WTC11 (cell line): ENCODE results near the gene HP1BP3. TPM values are rescaled to one million over a fixed set of nuclear protein-coding genes. Genes with fewer than 3 reads are reported as not detected.

ENCODE experiments used
- ATAC-seq: fragments of 200-7000 bp; cut with Tn5 transposase; 2 replicates; pipeline ENCODE4 v1.10.0; 2021; ENCODE audit warnings: mild to moderate bottlenecking, moderate library complexity
- CTCF ChIA-PET: fragments of 300-600 bp; sonication (Branson Sonifier 250); formaldehyde crosslinking; loops from one replicate; lab custom pipeline; 2021; ENCODE audit warnings: antibody characterized with exemption; lab: Charles Lee
- POLR2A ChIA-PET: fragments of 350-600 bp; sonication (Branson Sonifier 250); formaldehyde crosslinking; loops from one replicate; lab custom pipeline; 2021; ENCODE audit warnings: antibody characterized with exemption; lab: Charles Lee
- DNase-seq: peaks from one replicate; pipeline ENCODE4 v3.0.0; 2021; ENCODE audit warnings: low spot score
- H3K27ac Mint-ChIP-seq: 2 replicates; pipeline ENCODE4 v1.8.0; 2021; ENCODE audit warnings: mixed read lengths
- H3K27me3 Mint-ChIP-seq: 2 replicates; pipeline ENCODE4 v1.8.0; 2021; ENCODE audit warnings: low read depth, mild to moderate bottlenecking, moderate library complexity, mixed read lengths
- H3K36me3 Mint-ChIP-seq: 2 replicates; pipeline ENCODE4 v1.8.0; 2021; ENCODE audit warnings: mixed read lengths
- H3K4me1 Mint-ChIP-seq: 2 replicates; pipeline ENCODE4 v1.8.0; 2022; ENCODE audit warnings: mixed read lengths
- H3K4me3 Mint-ChIP-seq: 2 replicates; pipeline ENCODE4 v1.8.0; 2021; ENCODE audit warnings: mild to moderate bottlenecking, moderate library complexity, mixed read lengths
- H3K9me3 Mint-ChIP-seq: 2 replicates; pipeline ENCODE4 v1.8.0; 2021; ENCODE audit warnings: mixed read lengths
- AFF4 ChIP-seq: sonication (generic); formaldehyde crosslinking; IDR thresholded peaks from 2 replicates; pipeline ENCODE4 v1.8.1; 2023; ENCODE audit warnings: mild to moderate bottlenecking, missing genetic modification reagents, borderline replicate concordance
- ATF2 ChIP-seq: sonication (generic); formaldehyde crosslinking; IDR thresholded peaks from 2 replicates; pipeline ENCODE4 v1.8.1; 2022; ENCODE audit warnings: low read depth, missing genetic modification reagents, borderline replicate concordance
- ATF6 ChIP-seq: sonication (generic); formaldehyde crosslinking; IDR thresholded peaks from 2 replicates; pipeline ENCODE4 v1.8.1; 2023; ENCODE audit warnings: mild to moderate bottlenecking, missing genetic modification reagents
- CTCF ChIP-seq: fragments of 200-600 bp; IDR thresholded peaks from 2 replicates; pipeline ENCODE4 v1.8.0; 2022; ENCODE audit warnings: antibody characterized with exemption
- E2F1 ChIP-seq: sonication (generic); formaldehyde crosslinking; IDR thresholded peaks from 2 replicates; pipeline ENCODE4 v1.8.0; 2022; ENCODE audit warnings: mild to moderate bottlenecking, missing genetic modification reagents
- GRHL2 ChIP-seq: fragments of 250-450 bp; sonication (Bioruptor Pico); IDR thresholded peaks from 2 replicates; pipeline ENCODE4 v1.8.0; 2022; ENCODE audit warnings: mild to moderate bottlenecking, moderate library complexity; ENCODE audit not compliant: insufficient replicate concordance, severe bottlenecking
- HMGXB4 ChIP-seq: sonication (generic); formaldehyde crosslinking; IDR thresholded peaks from 2 replicates; pipeline ENCODE4 v1.8.1; 2023; ENCODE audit warnings: mild to moderate bottlenecking, moderate library complexity, missing genetic modification reagents
- JUN ChIP-seq: sonication (generic); formaldehyde crosslinking; IDR thresholded peaks from 2 replicates; pipeline ENCODE4 v1.8.0; 2023; ENCODE audit warnings: mild to moderate bottlenecking, missing genetic modification reagents
- MLX ChIP-seq: sonication (generic); formaldehyde crosslinking; IDR thresholded peaks from 2 replicates; pipeline ENCODE4 v1.8.1; 2023; ENCODE audit warnings: mild to moderate bottlenecking, missing genetic modification reagents, moderate library complexity
- NFATC4 ChIP-seq: fragments of 250-450 bp; sonication (Bioruptor Pico); IDR thresholded peaks from 2 replicates; pipeline ENCODE4 v1.9.0; 2021; ENCODE audit warnings: mild to moderate bottlenecking
- NR1H2 ChIP-seq: sonication (generic); formaldehyde crosslinking; IDR thresholded peaks from 2 replicates; pipeline ENCODE4 v1.9.0; 2021; ENCODE audit warnings: mild to moderate bottlenecking, moderate library complexity, missing genetic modification reagents
- ZBTB43 ChIP-seq: sonication (generic); formaldehyde crosslinking; IDR thresholded peaks from 2 replicates; pipeline ENCODE4 v1.8.1; 2023; ENCODE audit warnings: mild to moderate bottlenecking, missing genetic modification reagents
- ZNF219 ChIP-seq: sonication (generic); formaldehyde crosslinking; IDR thresholded peaks from 2 replicates; pipeline ENCODE4 v1.8.0; 2023; ENCODE audit warnings: missing genetic modification reagents, mild to moderate bottlenecking, borderline replicate concordance
- ZNF425 ChIP-seq: fragments of 250-450 bp; sonication (Bioruptor Pico); conservative IDR thresholded peaks from 2 replicates; pipeline ENCODE4 v1.9.0; 2021; ENCODE audit warnings: mild to moderate bottlenecking
- ZSCAN18 ChIP-seq: fragments of 250-450 bp; sonication (Bioruptor Pico); IDR thresholded peaks from 2 replicates; pipeline ENCODE4 v2.1.2; 2022; ENCODE audit warnings: mild to moderate bottlenecking, moderate library complexity
- total RNA-seq: library from RNA; stranded (reverse); gene quantifications from 3 replicates; pipeline ENCODE4 v1.2.3, GENCODE V29; 2021

Gene HP1BP3
- total RNA-seq, 1 experiment from 2014 or later, result 121 TPM

GRCh38 chr1:20700636-20701215, 86.4 kb downstream of the HP1BP3 start:
- H3K27ac Mint-ChIP-seq, result peak overlapping the region; percentile 70; the same call in 1 of the 2 replicates
- no peaks in the 10 kb centered on the region for H3K9me3 Mint-ChIP-seq
- H3K27me3 Mint-ChIP-seq, result no peaks in the 10 kb centered on the region; the same call in 1 of the 2 replicates
- H3K4me1 Mint-ChIP-seq, result peaks cover 11% of the 10 kb centered on the region
- ChIA-PET CTCF (interaction anchor here (2.5 kb wide), 1 partner anchor 27 kb away, joined by 11 read pairs; no protein-coding TSS in a partner anchor), POLR2A (no interaction called here)
- no peak for ATAC-seq
- no peak overlapping the region for H3K4me3 Mint-ChIP-seq
- H3K36me3 Mint-ChIP-seq, result no peaks in the 10 kb centered on the region
- DNase-seq, result no peak
- TF ChIP-seq ZSCAN18 (no peak), CTCF (no peak), HMGXB4 (CRISPR knock-in tag) (no peak), AFF4 (CRISPR knock-in tag) (no peak), E2F1 (no peak), GRHL2 (CRISPR knock-in tag) (no peak), NFATC4 (CRISPR knock-in tag) (no peak), NR1H2 (CRISPR knock-in tag) (no peak), JUN (CRISPR knock-in tag) (no peak), ZNF425 (CRISPR knock-in tag) (no peak), ZNF219 (no peak), ATF6 (CRISPR knock-in tag) (no peak), ZBTB43 (CRISPR knock-in tag) (no peak), ATF2 (no peak), MLX (CRISPR knock-in tag) (no peak)
